Measurements from ENCODE around the gene CYFIP2.
"Not testable (repeated sequence)": the region's sequence is repeated elsewhere in the genome, so short reads cannot be mapped to it uniquely, and the experiment has no call there.

CYFIP2 gene

GRCh38 chr5:157388111-157388710 is 122.3 kb downstream of the CYFIP2 start:
- DNase-seq (ENCODE audit: low spot score) = no peak
- no peak for FAIRE-seq

- FAIRE-seq (peak; percentile 44), DNase-seq (ENCODE audit: low spot score) (no peak)
These were observed 123.2 kb downstream of the CYFIP2 start for GRCh38 chr5:157389103-157389502.

GRCh38 chr5:157390133-157390532 is 124.2 kb downstream of the CYFIP2 start:
- FAIRE-seq (no peak), DNase-seq (ENCODE audit: low spot score) (no peak)

DNA sequence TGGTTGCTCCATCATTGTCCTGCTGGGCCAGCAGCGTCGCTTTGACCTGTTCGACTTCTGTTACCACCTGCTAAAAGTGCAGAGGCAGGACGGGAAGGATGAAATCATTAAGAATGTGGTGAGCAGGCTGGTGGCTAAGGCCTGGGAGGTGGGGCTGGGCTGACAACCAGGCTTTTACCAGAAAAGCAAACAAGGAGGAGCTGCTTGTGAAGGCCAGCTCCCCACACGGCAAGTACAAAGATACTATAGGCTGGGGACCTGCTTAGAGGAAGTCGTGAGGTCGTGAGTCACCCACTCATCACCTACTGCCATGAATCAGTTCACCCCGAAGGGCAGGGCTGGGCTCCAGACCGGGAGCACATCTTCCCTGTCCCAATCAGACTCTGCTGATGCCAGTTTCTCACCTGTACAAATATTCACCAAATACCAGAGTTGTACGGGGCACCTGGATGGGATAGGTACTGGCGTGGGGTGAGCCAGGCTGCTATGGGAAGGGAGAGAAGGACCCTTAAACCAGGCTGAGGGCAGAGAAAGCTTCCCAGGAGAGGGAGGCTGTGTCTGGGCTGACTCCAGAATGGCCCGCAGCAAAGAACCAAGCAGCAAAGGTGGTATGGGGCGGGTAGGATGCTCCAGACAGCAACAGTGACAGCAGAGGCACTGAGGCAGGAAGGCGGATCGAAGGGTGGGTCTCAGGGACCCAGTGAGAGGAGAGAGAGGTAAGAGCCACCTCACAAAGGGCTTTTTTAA is 124.8 kb downstream of the CYFIP2 start:
- FAIRE-seq (peak; percentile 62), DNase-seq (ENCODE audit: low spot score) (peak; percentile 91)

- FAIRE-seq = no peak
- no peak for DNase-seq (ENCODE audit: low spot score)
These were observed 132.4 kb downstream of the CYFIP2 start for GRCh38 chr5:157398305-157398704.

- FAIRE-seq (no peak), DNase-seq (ENCODE audit: low spot score) (no peak)
These were observed 135.0 kb downstream of the CYFIP2 start for GRCh38 chr5:157400741-157401495.

DNA sequence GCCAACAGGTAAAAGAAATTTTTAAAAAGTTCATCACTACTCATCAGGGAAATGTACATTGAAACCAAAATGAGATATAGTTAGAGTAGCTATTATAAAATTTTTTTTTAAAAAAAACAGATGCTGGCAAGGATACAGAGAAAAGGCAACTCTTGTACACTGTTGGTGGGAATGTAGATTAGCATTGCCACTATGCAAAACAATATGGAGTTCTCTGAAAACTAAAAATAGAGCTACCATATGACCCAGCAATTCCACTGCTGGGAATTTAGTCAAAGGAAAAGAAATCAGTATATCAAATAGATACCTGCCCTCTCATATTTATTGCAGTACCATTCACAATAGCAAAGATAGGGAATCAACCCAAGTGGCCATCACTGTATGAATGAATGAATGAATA is 149.9 kb downstream of the CYFIP2 start:
- FAIRE-seq (no peak), DNase-seq (ENCODE audit: low spot score) (no peak)

- DNase-seq (ENCODE audit: low spot score); FAIRE-seq: not testable (repeated sequence)
These were observed 153.6 kb downstream of the CYFIP2 start for GRCh38 chr5:157419521-157419920.

- FAIRE-seq; DNase-seq (ENCODE audit: low spot score): not testable (repeated sequence)
These were observed 164.0 kb downstream of the CYFIP2 start for GRCh38 chr5:157429920-157430319.

DNA sequence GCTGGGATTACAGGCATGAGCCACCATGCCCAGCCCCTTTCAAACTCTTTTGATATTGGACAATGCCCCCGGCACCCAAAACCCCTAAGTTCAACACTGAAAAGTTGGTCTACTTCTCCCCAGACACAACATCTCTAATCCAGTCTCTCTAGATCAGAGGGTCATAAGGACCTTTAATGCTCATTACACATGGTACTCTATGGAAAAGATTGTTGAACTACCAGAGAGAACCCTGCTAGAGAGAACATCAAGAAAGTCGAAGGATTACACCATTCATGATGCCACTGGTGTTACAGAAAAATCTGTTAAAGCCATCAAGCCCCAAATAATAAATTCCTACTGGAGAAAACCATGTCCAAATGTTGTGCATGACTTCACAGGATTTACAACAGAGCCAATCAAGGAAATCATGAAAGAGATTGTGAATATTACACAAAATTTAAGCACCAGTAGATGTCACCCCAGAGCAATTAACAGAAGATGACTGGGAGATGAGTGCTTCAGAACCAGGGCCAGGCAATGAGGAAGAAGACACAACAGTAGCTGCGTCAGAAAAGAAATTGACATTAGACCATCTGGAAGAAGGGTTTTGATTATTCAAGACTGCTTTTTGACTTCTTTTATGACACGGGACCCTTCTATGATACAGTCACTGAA is 165.7 kb downstream of the CYFIP2 start:
- DNase-seq (ENCODE audit: low spot score) (peak; percentile 44), FAIRE-seq (no peak)

- DNase-seq (ENCODE audit: low spot score) = no peak
- FAIRE-seq = no peak
These were observed 168.2 kb downstream of the CYFIP2 start for GRCh38 chr5:157434096-157434495.

DNA sequence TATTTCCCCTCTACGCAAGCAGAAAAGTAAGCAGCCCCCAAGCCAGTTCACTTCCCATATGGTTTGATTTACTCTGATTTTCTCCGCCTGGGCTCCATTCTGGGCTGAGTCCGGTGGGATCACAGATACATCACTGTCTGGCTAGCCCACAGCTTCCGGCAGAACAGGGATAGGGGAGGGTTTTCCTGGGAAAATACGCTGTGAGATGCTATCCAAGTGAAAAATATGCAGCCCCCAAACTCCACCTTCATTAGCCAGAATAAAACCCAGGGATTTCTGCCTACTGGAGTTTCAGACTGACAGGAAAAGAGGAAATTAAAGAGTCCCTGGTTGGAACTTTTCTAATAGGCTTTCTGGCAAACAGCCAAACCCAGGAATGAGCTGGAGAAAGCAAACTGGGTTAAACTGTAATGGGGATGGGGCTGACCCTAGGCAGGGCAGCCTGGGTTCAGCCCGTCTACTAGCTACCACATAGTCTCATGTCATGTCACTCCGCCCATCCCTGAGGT is 177.2 kb downstream of the CYFIP2 start:
- FAIRE-seq (no peak), DNase-seq (ENCODE audit: low spot score) (no peak)

DNA sequence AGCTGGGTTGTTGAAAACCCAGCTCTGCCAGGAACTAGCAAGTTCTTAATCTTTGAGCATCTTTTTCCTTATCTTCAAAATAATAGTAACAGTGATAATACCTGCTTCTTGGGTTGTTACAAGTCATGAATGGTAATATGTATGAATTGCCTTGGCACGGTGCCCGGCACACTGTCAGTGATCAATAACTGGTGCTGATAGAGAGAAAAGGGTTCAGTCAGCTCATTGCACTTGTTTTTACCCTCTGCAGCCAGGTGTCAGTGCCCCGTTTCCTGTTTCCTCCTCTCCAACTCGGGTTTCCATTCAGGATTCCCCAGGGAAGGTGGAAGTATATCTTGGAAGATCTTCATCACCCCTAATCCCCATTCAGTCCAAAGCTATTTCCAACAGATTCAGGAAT is 178.3 kb downstream of the CYFIP2 start:
- FAIRE-seq (no peak), DNase-seq (ENCODE audit: low spot score) (no peak)

Data from urothelium cell line (cell line).